IPS DF 4.7 (cell line): ENCODE results near the gene CARS2.
A peak's percentile ranks its signal among the peaks of the same experiment; 100 is the strongest.
"Not testable (repeated sequence)": the region's sequence is repeated elsewhere in the genome, so short reads cannot be mapped to it uniquely, and the experiment has no call there.

ENCODE experiments used
- DNase-seq: peaks from one replicate; pipeline ENCODE4 v3.0.0-alpha.2; 2013; ENCODE audit warnings: low spot score; ENCODE audit errors: extremely low read depth

The CARS2 gene

GRCh38 chr13:110683203-110683883 is 22.6 kb downstream of the CARS2 start:
- no peak for DNase-seq

GRCh38 chr13:110682746-110683145 is 23.2 kb downstream of the CARS2 start:
- no peak for DNase-seq

DNA sequence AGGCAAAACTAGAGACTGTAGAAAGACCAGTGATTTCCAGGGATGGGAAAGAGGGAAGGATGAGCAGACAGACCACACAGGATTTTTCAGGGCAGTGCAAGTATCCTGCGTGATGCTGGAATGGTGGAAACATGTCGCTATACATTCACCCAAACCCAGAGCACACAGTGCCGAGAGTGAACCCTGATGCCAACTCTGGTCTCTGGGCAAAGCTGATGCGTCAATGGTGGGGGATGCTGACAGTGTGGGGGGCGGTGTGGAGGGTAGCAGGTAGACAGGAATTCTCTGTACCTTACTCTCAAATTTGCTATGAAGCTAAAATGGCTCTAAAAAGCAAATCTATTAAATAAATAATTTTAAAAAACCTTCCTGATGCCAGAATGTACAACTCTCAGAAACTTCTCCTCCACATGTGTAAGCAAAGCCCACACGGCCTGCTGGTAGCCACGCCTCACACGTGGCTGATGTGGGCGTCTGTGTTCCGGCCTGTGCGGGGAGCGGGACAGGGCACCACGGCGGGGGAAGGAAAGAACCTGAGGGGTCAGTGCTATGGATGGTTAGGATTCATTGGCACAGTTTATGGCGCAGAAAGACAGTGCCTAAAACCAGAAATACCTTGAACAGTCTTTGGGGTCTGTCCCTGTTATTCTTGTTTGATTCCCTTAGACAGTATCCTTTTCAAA is 23.9 kb downstream of the CARS2 start:
- no peak for DNase-seq

DNA sequence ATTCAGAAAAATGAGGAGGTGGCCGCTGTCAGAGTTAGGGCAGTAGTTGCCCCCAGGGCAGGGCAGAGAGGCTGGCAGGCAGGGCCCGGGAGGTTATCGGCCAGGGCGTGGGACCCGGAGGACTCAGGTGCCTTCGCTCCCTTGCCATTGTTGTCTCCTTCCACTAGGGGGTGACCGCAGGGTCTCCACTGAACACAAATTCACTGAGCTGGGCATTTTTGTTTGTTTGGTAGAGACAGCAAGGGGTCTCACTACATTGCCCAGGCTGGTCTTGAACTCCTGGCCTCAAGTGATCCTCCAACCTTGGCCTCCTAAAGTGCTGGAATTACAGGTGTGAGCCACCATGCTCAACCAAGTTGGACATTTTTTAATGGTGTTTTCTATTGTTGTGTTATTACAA is 25.1 kb downstream of the CARS2 start:
- DNase-seq: peak; percentile 25

DNA sequence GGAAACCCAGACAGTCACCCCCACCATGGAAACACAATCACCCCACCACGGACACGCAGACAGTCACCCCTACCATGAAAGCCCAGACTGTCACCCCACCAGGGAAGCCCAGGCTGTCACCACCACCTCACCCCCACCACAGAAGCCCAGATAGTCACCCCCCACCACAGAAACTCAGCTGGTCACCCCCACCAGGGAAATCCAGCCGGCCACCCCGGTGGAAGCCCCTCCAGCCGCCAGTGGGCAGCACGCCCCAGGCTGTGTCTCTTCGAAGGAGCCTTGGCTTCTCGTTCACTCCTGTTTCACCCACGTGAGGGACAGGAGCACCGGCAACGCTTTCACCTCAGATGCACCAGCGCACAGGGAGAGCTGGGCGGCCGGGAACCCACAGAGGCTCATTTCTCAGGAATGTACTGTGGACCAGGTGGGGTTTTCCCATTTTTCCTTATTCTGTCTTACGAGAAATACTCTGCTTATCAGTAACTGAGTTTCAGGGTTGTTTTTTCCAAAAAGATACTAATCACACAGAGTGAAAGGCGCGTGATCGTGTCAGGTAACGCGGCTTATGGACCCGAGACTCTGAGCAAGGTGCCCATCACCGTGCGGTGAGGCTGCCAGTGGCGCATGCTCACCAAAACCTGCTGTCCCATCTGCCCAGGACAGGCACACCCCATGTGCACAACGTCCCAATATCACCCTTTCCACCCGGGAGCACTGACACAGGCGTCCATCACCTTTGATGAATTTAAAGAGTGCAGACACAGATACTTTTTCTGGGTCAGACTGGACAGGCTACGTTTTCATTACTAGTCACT is 28.0 kb downstream of the CARS2 start:
- no peak for DNase-seq

GRCh38 chr13:110676595-110677587 is 29.0 kb downstream of the CARS2 start:
- no peak for DNase-seq

GRCh38 chr13:110669814-110670213 is 36.1 kb downstream of the CARS2 start:
- DNase-seq: not testable (repeated sequence)

DNA sequence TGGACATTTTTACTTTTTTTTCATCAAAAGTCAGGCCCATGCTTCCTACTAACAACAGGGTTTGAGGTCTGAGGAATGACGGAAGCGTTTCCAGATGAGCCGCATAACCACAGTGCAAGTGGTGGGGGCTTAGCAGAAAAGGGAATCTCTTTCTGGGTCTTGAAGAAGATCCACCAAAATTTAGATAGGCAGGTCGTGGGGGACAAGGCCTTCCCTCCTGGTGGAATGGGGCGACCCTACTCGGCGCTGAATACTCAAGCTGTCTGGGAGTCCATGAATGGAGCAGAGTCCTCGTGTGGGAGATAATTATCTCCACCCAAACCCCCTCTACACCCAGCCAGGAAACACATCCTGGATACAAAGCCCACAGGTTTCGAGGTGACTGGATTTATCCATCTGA is 36.9 kb downstream of the CARS2 start:
- DNase-seq: no peak

DNA sequence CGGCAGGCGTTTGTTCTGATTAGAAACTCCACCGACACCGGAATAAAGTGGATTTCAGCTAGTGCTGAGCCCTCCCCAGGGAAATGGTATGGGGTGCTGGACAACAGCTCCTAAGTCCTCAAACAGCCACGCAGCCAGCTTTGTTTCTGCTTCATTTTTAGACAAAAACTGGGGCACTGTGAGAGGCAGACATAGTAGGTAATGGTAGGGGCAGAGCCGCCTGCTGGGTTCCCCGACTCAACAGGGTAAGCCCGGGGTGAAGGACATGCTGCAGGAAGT is 39.7 kb downstream of the CARS2 start:
- DNase-seq: no peak

- no peak for DNase-seq
Measured at GRCh38 chr13:110665491-110666254, 40.2 kb downstream of the CARS2 start.

GRCh38 chr13:110664673-110665072 is 41.2 kb downstream of the CARS2 start:
- no peak for DNase-seq

- no peak for DNase-seq
Measured at GRCh38 chr13:110664041-110664440, 41.9 kb downstream of the CARS2 start.

DNA sequence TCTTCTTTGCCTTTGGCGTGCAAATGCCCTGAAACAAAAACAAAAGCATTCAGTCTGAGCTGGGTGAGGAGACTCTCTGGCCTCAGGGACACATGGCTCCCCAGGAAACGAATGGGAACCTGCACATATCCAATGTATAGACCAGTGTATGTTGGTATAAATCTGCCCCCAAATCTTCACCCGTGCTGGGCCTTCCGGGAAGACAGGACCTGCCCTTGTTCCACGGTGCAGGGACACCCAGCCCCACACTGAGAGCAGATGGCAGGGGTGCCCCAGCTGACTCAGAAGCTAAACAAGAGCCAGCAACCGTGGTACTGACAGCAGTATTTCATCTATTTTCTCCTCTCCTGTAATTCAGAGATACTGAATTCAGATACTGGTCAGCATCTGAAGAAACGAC is 42.4 kb downstream of the CARS2 start:
- no peak for DNase-seq

DNA sequence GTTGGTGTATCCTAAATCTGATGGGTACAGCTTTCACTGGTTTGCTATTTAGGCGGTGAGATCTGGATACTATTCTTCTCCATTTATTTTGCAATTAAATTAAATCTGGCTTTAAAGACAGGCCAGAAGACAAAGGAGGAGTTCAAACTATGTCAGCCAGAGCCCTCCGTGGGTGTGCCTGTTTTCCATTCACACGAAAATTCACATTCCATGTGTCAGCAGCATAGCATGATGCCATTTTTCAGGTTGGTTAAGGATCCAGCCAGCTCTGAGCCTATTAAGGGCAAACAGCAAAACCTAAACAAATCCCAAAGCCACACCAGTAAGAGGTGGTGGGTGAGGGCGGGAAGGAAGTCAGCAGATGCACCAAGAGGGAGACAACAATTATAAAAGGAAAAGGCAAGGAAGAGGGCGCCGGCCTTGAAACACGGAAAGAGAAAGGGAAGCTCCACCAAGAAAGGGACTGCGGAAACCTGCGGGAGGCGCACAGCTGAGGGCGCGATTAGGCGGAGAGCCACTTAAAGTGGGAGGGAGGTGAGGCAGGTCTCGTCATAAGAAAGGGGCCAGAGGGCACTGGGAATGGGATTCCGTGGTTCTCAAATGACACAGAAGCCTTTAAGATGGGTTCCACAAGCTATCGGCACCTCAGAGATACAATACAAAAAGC is 43.0 kb downstream of the CARS2 start:
- no peak for DNase-seq

DNA sequence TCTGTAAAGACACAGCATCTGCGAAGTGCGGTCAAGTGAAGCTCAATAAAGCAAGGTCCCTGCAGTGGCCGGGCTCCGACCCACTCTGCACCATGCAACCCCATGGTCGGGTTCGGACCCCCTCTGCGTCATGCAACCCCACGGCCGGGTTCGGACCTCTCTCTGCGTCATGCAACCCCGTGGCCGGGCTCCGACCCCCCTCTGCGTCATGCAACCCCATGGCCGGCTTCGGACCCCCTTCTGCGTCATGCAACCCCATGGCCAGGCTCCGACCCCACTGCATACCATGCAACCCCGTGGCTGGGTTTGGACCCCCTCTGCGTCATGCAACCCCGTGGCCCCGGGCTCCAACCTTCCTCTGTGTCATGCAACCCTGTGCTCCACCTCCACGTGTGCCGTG is 43.8 kb downstream of the CARS2 start:
- no peak for DNase-seq

GRCh38 chr13:110661256-110661655 is 44.7 kb downstream of the CARS2 start:
- DNase-seq: no peak

DNA sequence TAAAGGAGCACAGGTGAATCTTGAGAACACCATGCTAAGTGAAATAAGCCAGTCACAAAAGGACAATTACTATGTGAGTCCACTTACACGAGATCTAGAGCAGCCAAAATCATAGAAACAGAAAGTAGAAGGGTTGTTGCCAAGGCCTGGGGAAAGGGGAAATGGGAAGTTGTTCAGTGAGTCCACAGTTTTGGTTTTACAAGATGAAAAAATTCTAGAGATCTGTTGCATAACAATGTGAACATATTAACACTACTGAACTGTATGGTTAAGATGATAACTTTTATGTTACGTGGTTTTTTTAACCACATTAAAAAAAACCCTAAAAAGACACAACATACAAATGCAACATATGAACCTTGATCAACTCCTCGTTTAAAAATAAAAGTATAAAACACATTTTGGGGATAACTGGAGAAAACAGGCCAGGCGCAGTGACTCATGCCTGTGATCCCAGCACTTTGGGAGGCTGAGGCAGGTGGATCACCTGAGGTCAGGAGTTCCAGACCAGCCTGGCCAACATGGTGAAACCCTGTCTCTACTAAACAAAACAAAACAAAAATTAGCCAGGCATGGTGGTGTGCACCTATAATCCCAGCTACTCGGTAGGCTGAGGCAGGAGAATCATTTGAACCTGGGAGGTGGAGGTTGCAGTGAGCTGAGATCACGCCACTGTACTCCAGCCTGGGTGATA is 47.6 kb downstream of the CARS2 start:
- DNase-seq: not testable (repeated sequence)

DNA sequence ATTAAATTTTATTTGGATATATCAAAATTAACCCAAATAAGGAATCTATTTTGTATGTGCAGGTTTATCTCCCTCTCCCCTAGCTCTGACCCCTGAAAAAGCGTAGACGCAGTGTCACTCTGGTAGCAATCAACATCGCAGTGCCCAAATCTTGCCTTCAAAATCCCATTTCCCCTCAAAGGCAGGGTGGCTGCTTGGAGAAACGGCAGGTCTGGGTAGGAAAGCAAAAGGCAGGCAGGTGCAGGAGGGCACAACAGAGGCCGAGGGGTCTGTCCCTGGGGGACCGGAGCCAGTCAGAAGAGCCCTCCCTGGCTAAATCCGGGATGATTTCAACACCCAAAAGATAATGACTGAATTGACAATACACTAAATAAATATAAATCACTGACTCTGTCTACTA is 48.7 kb downstream of the CARS2 start:
- DNase-seq: no peak

- DNase-seq: no peak
Measured at GRCh38 chr13:110653851-110654250, 52.1 kb downstream of the CARS2 start.
